Caco-2 (cell line): ENCODE measurements around the gene BPTF. TPM values are rescaled to one million over a fixed set of nuclear protein-coding genes. Genes with fewer than 3 reads are reported as not detected.

Experiments
- BruUV-seq: library from RNA; stranded (reverse); fragments of 400-500 nt; replicated peaks from 2 replicates; lab custom pipeline; 2021; lab: Mats Ljungman, UMichigan
- CTCF ChIA-PET: fragments of 300-600 bp; sonication (Branson Sonifier 250); formaldehyde crosslinking; loops from one replicate; lab custom pipeline; 2022; ENCODE audit warnings: antibody characterized with exemption; lab: Charles Lee
- POLR2A ChIA-PET: fragments of 300-600 bp; sonication (Branson Sonifier 250); formaldehyde crosslinking; loops from one replicate; lab custom pipeline; 2022; ENCODE audit warnings: antibody characterized with exemption; lab: Charles Lee
- DNase-seq, 2 experiments: peaks; one replicate each; pipeline versions ENCODE4 v3.0.0 to v3.0.0-alpha.2; 2020 to 2022
- H3K27me3 ChIP-seq: replicated peaks from 2 replicates; pipeline ENCODE4 v1.6.0; 2011; ENCODE audit warnings: low read length; ENCODE audit not compliant: control insufficient read depth, insufficient read depth
- H3K36me3 ChIP-seq: 2 replicates; pipeline ENCODE4 v1.5.1; 2011; ENCODE audit warnings: low read length; ENCODE audit not compliant: control insufficient read depth, insufficient read depth
- H3K4me1 ChIP-seq: fragments of 250-450 bp; sonication (Bioruptor Pico); 2 replicates; pipeline ENCODE4 v1.5.1; 2020; ENCODE audit warnings: mild to moderate bottlenecking
- H3K4me3 ChIP-seq: 2 replicates; pipeline ENCODE4 v1.5.1; 2011; ENCODE audit warnings: low read depth, mild to moderate bottlenecking, control low read depth, low read length
- H3K9me3 ChIP-seq: fragments of 250-450 bp; sonication (Bioruptor Pico); 2 replicates; pipeline ENCODE4 v1.5.1; 2020; ENCODE audit warnings: mild to moderate bottlenecking, moderate library complexity
- H3K27ac Mint-ChIP-seq: one replicate; pipeline ENCODE4 v1.8.0; 2022; ENCODE audit warnings: mixed read lengths; ENCODE audit not compliant: unreplicated experiment
- H3K27me3 Mint-ChIP-seq: one replicate; pipeline ENCODE4 v1.8.0; 2022; ENCODE audit warnings: mixed read lengths; ENCODE audit not compliant: insufficient read depth, unreplicated experiment
- H3K36me3 Mint-ChIP-seq: one replicate; pipeline ENCODE4 v1.8.0; 2022; ENCODE audit warnings: mild to moderate bottlenecking, mixed read lengths; ENCODE audit not compliant: insufficient read depth, unreplicated experiment
- H3K4me1 Mint-ChIP-seq: one replicate; pipeline ENCODE4 v1.8.0; 2022; ENCODE audit warnings: low read depth, mixed read lengths; ENCODE audit not compliant: unreplicated experiment
- H3K4me3 Mint-ChIP-seq: one replicate; pipeline ENCODE4 v1.8.0; 2022; ENCODE audit warnings: mild to moderate bottlenecking, moderate library complexity, mixed read lengths; ENCODE audit not compliant: unreplicated experiment
- H3K9me3 Mint-ChIP-seq: one replicate; pipeline ENCODE4 v1.8.0; 2022; ENCODE audit warnings: mixed read lengths; ENCODE audit not compliant: unreplicated experiment
- intact Hi-C: fragments of 100-400 bp; cut with micrococcal nuclease; formaldehyde crosslinking; loops from one replicate; pipeline ENCODE4 v1.10.0; 2022; ENCODE audit not compliant: unreplicated experiment
- total RNA-seq: library from RNA; stranded (reverse); gene quantifications from 2 replicates; pipeline ENCODE4 v1.2.3, GENCODE V29; 2022
- TF ChIP-seq, protein P1 (sequence below), 2 experiments: fragments of 200-600 bp in 1 of 2; IDR thresholded peaks; 1 replicate in 1 of 2; 2 replicates in 1 of 2; pipeline versions ENCODE4 v1.5.1 to v1.8.0; 2011 to 2022; ENCODE audit warnings: antibody characterized with exemption in 1 of 2, control low read depth in 1 of 2, inconsistent platforms in 1 of 2, low read depth in 1 of 2, low read length in 1 of 2, mild to moderate bottlenecking in 1 of 2, moderate library complexity in 1 of 2; ENCODE audit not compliant: insufficient read depth in 1 of 2, severe bottlenecking in 1 of 2, unreplicated experiment in 1 of 2

Gene BPTF
- total RNA-seq, 1 experiment from 2014 or later = 101 TPM

DNA sequence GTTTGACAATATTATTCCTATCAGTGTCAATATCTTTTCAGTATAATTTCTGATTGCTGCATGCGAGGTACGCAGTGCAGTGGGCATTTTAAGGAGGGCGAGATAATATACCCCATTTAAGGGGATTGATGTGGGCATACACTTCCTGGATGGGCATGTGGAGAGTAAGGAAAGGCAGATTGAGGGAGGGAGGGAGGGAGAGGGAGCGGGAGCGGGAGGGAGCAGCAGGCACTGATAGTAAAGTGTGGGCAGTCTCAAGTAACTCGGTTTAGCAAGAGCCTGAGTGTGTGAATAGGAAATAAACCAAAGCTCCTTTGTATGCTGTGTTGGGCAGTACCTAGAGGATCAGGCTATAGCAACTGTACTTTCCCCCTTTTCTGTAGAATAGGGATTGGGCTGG is 5.1 kb downstream of the BPTF start:
- no peak for DNase-seq
- no peak overlapping the region for H3K4me3 Mint-ChIP-seq
- Histone ChIP-seq H3K4me3 (no peak overlapping the region), H3K36me3 (no peaks in the 10 kb centered on the region), H3K4me1 (no peaks in the 10 kb centered on the region), H3K9me3 (no peaks in the 10 kb centered on the region), H3K27me3 (no peaks in the 10 kb centered on the region)
- H3K9me3 Mint-ChIP-seq = no peaks in the 10 kb centered on the region
- peaks cover 19% of the 10 kb centered on the region for H3K4me1 Mint-ChIP-seq
- intact Hi-C loops = no loop called here
- H3K27me3 Mint-ChIP-seq = no peaks in the 10 kb centered on the region
- TF ChIP-seq, protein P1, sequence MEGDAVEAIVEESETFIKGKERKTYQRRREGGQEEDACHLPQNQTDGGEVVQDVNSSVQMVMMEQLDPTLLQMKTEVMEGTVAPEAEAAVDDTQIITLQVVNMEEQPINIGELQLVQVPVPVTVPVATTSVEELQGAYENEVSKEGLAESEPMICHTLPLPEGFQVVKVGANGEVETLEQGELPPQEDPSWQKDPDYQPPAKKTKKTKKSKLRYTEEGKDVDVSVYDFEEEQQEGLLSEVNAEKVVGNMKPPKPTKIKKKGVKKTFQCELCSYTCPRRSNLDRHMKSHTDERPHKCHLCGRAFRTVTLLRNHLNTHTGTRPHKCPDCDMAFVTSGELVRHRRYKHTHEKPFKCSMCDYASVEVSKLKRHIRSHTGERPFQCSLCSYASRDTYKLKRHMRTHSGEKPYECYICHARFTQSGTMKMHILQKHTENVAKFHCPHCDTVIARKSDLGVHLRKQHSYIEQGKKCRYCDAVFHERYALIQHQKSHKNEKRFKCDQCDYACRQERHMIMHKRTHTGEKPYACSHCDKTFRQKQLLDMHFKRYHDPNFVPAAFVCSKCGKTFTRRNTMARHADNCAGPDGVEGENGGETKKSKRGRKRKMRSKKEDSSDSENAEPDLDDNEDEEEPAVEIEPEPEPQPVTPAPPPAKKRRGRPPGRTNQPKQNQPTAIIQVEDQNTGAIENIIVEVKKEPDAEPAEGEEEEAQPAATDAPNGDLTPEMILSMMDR (IDR thresholded peaks at IDR 0.05; ENCODE audit: insufficient read depth in 1 of 2, low read depth in 1 of 2, low read length in 1 of 2, severe bottlenecking in 1 of 2, unreplicated experiment in 1 of 2) = no peak
- no TSS peak for BruUV-seq
- H3K36me3 Mint-ChIP-seq = peaks cover 19% of the 10 kb centered on the region
- ChIA-PET CTCF (interaction anchor here (0.6 kb wide), 1 partner anchor 186 kb away, joined by 7 read pairs; no protein-coding TSS in a partner anchor), POLR2A (no interaction called here)
- H3K27ac Mint-ChIP-seq = no peak overlapping the region

DNA sequence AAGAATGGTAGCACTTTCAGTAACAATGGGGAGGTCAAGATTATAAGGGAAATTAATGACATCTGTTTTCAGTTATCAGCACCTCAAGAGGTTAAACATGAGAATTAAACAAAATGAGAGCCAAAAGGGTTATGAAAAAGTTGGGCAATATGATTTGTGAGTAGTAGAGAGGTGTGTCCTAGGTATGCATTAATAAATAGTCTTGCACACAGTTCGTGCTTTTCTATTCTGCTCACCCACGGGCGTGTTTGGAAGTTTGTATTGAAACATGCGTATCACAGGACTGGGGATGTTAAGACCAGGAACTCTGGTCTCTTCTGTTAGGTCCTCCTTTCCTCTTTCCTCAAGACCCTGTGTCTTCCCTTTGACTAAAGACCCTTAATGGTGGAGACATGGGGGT is 6.0 kb downstream of the BPTF start:
- Mint-ChIP-seq H3K36me3 (peaks cover 18% of the 10 kb centered on the region), H3K4me1 (peaks cover 19% of the 10 kb centered on the region), H3K4me3 (no peak overlapping the region), H3K9me3 (no peaks in the 10 kb centered on the region), H3K27ac (no peak overlapping the region), H3K27me3 (no peaks in the 10 kb centered on the region)
- H3K4me3 ChIP-seq = no peak overlapping the region
- H3K9me3 ChIP-seq = no peaks in the 10 kb centered on the region
- TF ChIP-seq, protein P1 (IDR thresholded peaks at IDR 0.05; ENCODE audit: insufficient read depth in 1 of 2, low read depth in 1 of 2, low read length in 1 of 2, severe bottlenecking in 1 of 2, unreplicated experiment in 1 of 2) = no peak
- ChIA-PET CTCF (no interaction called here), POLR2A (no interaction called here)
- intact Hi-C loops = no loop called here
- no peaks in the 10 kb centered on the region for H3K36me3 ChIP-seq
- no peak for DNase-seq
- H3K4me1 ChIP-seq = 0 out of 2 replicates have a peak, but pooled peaks cover 6% of the 10 kb centered on the region
- no TSS peak for BruUV-seq
- no peaks in the 10 kb centered on the region for H3K27me3 ChIP-seq

DNA sequence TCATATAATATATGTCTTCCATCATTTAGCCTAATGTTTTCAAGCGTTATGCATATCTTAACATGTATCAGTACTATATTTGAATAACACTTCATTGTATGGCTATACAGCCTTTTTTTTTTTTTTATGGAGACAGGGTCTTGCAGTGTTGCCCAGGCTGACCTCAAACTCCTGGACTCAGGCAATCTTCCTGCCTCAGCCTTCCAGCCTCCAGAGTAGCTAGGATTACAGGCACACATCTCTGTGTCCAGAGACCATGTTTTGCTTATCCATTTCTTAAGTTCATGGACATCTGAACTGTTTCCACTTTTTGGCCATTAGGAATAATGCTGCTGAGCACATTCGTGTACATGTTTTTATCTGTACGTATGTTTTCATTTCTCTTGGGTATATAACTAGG is 7.8 kb downstream of the BPTF start:
- Mint-ChIP-seq H3K27me3 (no peaks in the 10 kb centered on the region), H3K4me3 (no peak overlapping the region), H3K36me3 (peaks cover 7% of the 10 kb centered on the region), H3K27ac (no peak overlapping the region), H3K4me1 (peaks cover 19% of the 10 kb centered on the region), H3K9me3 (no peaks in the 10 kb centered on the region)
- no peaks in the 10 kb centered on the region for H3K9me3 ChIP-seq
- H3K27me3 ChIP-seq = no peaks in the 10 kb centered on the region
- 0 out of 2 replicates have a peak, but pooled peaks cover 8% of the 10 kb centered on the region for H3K4me1 ChIP-seq
- intact Hi-C loops = no loop called here
- DNase-seq = no peak
- H3K4me3 ChIP-seq = no peak overlapping the region
- CTCF ChIA-PET = no interaction called here
- TF ChIP-seq, protein P1 (IDR thresholded peaks at IDR 0.05; ENCODE audit: insufficient read depth in 1 of 2, low read depth in 1 of 2, low read length in 1 of 2, severe bottlenecking in 1 of 2, unreplicated experiment in 1 of 2) = no peak
- BruUV-seq = no TSS peak
- POLR2A ChIA-PET = no interaction called here
- H3K36me3 ChIP-seq = no peaks in the 10 kb centered on the region
